Glomerular endothelial cell (primary cell): ENCODE results near the gene CENPU. TPM values are rescaled to one million over a fixed set of nuclear protein-coding genes. Genes with fewer than 3 reads are reported as not detected.
"Not testable (repeated sequence)": the region's sequence is repeated elsewhere in the genome, so short reads cannot be mapped to it uniquely, and the experiment has no call there.

Source experiments
- DNase-seq: peaks from one replicate; pipeline ENCODE4 v3.0.0-alpha.2; 2011; ENCODE audit warnings: low read depth, low spot score; ENCODE audit errors: extremely low read depth
- total RNA-seq: library from RNA; depleted of rRNA; stranded (reverse); fragments of >200 nt; gene quantifications from 2 replicates; pipeline ENCODE4 v1.2.3, GENCODE V29; 2015

CENPU gene, protein sequence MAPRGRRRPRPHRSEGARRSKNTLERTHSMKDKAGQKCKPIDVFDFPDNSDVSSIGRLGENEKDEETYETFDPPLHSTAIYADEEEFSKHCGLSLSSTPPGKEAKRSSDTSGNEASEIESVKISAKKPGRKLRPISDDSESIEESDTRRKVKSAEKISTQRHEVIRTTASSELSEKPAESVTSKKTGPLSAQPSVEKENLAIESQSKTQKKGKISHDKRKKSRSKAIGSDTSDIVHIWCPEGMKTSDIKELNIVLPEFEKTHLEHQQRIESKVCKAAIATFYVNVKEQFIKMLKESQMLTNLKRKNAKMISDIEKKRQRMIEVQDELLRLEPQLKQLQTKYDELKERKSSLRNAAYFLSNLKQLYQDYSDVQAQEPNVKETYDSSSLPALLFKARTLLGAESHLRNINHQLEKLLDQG
- 4.6 and 13.7 TPM in 2 replicates for total RNA-seq

DNA sequence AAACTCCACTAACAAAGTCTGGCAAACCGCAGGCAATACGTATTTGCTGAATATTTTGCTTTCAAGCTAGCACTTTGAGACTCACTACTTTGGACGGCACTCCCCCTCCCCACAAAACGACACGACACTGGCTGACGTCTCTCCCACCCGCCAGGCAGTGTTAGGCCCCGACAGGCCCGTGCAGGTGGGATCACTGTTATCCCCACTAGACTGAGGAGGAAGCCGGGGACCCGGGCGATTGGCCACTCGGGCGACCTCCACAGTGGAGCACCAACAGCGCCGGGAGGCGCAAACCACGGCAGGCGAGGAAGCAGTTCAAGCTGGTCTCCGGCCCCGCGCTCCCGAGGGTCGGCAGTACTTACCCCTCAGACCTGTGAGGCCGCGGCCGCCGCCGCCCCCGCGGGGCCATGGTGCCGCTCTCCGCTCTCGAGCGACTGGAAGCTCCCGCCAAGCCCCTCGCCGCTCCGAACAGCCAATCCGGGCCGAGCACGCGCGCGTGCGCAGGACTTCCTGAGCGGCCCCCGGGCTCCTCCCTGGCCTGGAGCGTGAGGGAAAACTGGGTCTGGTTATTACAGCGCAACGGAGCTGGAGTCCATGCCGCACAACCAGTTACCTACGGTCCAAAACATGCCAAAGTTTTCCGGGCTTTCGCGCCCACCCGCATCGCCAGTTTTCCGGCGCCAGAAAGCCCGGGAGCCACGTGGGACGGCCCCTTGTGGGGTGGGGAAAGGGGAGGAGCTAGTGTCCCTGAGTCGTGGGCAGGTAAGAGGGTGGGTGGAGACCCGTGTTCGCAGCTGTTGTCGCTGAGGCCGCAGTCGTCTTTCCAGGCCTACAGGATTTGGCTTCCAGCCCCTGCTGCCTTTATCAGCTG is at the start of gene CENPU:
CENPU (minus strand) TSS at position 443 of the 871 bp plus-strand sequence; CDS start at position 409, 34 bp downstream.
- peak; percentile 91 for DNase-seq

DNA sequence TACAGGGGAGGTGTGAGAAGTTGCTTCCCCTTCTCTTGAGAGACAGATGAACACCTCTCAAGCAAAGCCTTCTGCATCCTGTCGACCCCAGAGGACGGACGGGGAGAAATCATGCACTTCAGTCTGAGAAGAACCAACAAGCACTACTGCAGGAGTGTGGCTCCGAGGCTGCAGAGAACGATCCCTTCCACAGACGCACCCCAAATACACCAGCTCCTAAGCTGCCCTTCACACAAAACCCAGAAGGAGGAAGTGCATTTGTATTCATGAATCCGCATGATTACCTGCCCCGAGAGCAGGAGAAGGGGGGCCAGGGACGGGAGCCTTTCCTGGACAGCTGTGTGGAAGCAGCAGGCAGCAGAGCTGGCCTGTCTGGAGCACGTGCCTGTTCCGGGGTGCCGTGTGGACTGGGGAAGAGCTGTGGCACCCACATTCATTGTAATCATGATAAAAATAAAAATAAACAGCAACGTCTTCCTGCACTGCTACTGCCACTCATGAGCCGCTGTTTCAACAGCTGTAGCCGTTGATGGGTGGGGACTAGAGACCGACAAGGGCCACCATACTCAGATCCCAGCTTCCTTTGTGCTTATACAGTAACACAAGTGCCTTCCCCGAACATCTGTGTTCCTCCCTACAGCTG is 49.0 kb upstream of the CENPU start:
- no peak for DNase-seq

DNA sequence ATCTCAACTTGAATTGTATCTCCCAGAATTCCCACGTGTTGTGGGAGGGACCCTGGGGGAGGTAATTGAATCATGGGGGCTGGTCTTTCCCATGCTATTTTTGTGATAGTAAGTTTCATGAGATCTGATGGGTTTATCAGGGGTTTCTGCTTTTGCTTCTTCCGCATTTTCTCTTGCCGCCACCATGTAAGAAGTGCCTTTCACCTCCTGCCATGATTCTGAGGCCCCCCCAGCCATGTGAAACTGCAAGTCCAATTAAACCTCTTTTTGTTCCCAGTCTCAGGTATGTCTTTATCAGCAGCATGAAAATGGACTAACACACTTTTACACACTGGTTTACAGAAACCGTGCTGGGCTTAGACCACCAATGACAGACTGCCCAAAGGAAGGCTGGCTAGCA is 45.3 kb upstream of the CENPU start:
- DNase-seq = not testable (repeated sequence)

DNA sequence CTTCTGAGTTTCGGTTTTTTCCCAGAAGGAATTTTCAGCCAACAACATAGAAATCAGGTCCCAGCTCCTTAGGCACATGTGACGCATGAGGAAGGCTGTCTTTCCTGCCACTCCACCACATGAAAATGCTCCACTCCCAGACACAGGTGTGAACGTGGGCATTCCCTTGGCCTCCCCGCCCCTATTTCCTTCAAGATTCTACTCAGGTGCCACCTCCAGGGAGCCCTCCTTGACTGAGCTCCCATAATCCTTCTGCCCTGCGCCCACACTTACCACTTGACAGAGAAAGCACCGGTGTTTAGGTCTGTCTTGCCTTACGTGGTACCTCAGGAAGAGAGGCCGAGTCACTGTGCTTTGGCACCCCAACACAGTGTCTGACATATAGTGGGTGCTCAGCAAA is 44.4 kb upstream of the CENPU start:
- no peak for DNase-seq

DNA sequence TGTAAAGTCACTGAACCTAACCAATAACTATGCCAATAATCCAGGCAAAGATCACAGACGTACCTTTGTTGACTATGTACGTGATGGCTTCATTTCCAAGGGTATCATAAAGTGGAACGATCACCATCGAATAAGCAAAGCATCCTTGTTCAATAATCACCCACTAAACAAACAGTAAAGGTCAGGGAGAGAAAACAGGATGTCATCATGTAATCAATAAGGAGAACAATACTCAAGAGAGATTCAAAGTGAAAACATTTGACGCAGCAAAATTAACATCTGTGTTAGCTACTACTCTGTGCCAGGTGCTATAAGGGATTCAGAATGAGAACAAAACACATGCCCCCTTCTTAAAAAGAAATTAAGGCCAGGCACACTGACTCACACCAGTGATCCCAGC is 42.9 kb upstream of the CENPU start:
- DNase-seq = no peak

DNA sequence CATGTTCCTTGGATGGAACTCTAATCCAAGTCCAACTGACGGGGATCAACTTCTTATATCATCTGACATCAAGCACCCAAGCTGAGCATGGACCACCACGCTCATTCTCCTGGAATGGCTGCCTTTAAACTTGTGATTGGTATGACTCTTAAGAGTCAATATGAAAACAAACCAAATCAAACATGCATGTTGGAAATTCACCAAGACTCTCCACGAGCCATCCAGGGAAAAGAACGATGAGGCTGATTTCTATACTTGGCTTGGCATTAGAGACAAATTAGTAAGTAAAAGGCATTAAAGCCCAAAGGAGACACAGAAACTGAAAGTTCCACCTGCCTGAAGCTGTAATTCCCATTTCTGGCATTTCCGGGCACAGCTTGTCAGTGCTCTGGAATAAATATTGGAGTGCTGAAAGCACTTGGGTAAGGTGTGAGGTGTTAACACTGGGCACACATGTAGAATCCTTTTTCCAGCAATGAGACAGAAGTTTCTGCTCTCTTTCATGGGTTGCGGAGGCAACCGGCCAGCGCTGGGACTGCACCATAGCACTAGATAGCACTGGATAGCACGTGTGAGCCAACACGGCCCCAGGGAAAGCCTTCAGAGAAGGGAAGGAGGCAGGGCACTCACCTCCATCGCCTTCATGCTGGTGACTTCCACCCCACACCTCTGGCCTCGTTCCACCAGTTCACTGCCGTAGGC is 42.1 kb upstream of the CENPU start:
- DNase-seq = no peak

DNA sequence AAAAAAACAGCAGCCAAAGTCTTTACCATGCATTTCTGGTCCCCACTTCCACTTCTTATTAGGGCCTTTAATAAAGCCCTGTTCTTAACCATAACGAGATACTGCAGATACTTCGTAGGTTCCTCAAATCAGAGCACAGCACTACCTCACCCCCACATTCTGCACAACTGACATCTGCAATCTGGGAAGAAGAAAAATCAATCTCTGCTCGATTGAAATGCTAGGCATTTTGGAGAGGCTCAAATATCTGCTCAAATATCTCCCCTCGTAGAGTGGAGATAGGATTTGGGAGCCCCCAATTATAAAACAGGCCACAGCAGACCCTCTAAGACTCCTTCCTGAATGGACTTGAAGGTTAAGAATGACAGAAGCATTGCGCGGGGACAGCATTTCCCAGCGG is 40.3 kb upstream of the CENPU start:
- DNase-seq = no peak

DNA sequence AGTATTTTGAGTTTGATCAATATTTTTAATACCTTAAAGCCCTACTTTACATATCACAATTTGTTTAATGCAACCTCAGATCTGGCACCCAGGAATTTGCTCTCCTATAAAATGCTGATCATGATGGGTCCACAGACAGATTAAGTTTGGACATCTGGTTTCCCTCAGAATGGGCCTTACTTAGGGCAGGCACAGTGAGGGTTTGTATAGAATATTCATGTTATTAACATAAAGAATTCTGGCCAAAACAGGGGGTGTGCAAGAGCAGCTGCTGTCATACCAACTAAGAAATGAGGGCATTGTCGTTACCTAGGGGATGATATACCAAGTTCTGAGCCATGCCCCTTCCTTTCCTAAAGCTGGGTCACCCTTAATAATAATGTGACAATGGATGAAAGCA is 37.5 kb upstream of the CENPU start:
- DNase-seq = no peak

DNA sequence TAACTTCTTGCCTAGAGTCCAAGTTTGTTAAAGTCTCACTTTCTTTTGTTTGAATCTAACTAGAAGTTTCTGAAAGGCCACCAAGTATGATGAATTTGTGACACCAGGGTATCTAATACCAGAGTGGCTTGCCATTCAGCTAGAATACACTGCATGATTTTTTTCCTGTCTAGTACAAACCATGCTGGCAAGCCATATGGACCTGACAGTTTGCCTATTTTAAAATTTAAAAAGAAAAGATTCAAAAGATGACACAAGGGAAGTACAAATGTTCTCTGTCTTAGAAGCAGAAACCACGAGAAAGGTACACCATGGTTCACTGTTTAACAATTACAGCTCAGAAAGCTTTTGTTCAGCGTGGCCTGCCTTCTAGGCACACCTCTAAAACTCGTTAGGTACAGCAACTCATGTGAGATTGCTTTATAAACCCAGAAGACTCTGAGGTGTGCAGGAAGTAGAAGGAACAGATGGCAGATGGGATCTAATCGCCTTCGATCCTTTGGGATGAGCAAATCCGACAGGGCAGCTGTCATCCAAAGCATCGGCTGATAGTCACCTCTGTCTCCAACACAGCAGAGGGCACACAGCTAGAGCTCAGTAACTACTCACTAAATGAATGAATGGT is 35.4 kb upstream of the CENPU start:
- DNase-seq = no peak

DNA sequence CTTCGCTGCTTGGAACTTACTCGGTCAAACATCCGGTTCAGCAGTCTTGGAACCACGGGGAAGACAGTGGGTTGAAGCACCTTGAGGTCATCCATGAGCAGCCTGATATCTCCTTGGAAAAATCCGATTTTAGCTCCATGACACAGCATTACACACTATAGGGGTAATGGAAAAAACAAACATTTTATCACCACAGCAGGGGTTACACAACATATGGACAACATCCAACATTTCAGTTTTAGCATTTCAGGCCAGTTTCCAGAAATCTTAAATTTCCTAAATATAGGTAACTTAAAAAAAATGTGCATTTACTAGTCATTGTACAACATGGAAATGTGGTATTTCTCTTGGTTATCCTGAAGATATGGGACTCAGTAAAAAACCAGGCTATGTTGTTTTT is 34.4 kb upstream of the CENPU start:
- no peak for DNase-seq

DNA sequence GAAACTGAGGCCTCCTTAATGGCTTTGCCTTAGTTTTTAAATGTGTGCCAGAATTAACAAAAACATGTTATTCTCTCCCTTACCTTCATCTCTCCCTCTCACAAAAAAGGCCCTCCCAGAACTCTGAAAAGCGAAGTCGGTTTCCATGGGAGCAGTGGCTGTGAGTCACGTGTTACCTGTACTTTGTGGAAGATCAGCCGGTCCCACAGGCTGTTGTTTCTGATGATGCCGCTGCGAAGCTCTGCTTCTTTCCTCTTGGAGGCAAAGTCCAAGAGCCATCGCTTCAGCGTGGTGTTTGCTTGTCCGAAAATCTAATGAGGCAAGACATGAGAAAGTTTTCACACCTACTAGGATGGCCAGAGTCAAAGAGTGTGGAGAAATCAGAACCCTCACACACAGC is 32.5 kb upstream of the CENPU start:
- no peak for DNase-seq

DNA sequence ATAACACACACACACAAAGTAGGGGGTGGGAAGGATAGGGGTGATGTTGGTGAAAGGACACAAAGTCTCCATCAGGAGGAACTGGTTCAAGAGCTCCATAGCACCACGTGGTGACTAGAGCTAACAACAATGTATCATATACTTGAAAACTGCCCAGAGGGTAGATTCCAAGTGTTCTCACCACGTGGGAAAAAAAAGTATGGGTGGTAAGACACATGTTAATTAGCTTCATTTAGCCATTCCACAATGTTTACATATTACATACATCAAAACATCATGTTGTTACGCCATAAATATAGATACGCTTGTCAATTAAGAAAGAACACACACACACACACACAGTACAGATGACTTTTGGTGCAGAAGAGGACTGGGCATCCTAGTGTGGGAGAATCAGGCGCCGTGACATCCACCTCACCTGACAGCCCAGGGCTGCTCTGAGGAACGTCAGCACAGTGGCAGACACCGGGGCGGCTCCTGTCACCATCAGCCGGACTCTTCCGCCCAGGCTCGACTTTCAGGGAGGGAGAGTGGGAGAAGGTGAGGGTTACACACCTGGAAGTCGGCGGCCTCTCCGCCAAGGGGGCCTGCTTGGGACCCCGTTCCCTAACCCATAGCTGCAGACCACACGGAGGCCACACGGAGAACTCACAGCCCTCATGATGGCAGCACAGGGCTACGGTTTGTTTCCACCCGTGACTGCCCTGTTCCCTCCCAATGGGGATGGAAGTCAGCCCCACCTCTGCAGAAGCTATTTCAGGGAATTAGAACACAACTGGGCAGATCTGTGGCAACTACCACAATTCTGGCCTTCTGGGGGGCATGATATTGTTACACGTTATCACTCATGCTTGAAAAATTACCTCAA is 31.8 kb upstream of the CENPU start:
- DNase-seq = no peak

DNA sequence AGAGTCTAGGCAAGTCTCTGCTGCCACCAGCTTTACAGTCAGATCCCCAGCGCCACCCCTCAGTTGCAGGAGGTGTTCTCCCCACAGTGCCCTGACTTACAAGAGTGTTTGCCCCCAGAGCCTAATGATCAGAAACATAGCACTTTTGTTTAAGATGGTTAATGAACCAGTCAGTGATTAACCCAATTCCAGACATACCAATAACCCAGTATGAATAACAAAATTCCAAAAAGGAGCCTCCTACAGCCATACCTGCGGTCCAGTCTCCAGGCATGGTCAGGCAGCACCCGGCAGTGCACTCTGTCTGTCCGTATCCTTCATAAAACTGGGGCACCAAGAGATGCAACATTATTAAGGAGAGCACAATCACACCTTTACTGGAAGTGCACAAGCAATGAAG is 30.7 kb upstream of the CENPU start:
- DNase-seq = no peak

DNA sequence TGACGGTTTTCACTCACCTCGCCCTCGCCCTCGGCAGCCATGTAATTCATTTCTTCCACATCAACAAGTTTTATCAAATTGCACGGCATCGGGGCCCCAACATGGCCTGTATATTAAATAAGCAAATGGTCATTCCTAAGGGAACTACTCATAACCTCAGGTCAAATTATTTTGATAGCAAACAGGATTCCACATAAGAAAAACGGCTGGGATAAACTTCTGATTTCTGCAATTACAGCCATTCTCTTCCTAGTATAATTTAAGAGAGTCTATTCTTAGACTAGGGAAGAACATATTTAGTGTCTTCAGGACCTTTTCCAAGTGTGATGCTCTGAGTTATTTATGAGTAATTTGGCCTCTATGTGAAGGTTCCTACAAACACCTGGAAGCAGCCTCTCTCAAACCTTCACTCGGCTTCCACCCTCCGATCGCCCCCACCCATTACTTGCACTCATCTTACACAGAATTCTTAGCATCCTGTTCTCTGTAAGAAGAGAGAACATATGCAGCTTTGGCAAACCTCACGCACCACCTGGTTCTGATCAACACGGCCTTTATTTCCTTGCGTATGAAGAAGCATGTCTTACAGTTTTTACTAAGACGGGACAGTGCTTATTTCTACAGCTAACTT is 29.4 kb upstream of the CENPU start:
- no peak for DNase-seq

DNA sequence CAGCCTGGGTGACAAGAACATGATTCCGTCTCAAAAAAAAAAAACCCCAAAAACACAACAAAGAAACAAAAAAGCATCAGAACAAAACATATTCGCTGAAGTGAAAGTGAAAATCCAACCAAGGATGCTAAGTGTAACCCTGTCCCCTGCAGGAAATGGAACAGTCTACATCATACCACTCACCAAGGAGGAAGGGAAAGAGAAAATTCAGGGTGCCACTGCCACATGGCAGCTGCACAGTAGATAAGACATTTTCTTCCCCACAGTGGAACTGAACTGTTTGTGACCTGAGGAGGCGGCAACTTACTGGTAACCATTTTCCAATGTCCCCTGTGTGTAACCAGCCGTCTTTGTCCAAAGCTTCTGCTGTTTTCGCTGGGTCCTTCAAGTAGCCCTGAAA is 28.2 kb upstream of the CENPU start:
- DNase-seq = no peak

DNA sequence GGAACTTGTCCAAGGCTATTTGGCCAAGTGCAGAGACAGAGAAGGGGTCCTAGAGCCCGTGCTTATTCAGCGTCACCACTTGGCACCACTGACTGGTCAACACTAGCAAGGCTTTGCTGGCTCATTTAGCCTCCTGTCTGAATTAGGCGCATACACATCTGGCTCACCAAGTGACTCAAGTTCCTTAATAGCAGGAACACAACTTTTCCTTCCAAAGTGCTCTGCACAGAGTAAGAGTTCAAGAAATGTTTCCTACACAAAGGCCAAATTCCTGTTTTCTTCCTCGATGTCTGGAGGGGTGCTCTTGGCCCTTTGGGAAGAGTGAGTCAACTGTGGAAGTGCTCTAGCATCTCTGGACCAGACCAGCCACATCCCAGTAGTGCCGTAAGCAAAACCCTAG is 26.8 kb upstream of the CENPU start:
- no peak for DNase-seq

DNA sequence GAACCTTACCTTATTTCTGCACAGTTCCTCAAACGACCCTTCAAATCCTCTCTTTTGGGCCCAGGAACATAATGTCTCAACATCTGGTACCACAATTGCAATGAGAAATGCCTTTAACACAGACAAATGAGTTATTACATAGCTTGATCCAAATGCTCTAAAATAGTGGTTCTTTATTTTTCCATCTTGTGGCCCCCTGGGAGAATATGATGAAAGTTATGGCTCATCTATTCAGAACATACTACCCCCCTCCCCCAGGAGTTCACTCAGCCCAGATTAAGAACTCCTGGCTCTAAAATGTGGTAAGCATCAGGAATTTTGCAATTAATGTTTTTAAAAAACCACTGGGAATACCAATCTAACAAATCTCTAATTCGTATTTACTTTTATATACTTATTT is 23.9 kb upstream of the CENPU start:
- DNase-seq = no peak

DNA sequence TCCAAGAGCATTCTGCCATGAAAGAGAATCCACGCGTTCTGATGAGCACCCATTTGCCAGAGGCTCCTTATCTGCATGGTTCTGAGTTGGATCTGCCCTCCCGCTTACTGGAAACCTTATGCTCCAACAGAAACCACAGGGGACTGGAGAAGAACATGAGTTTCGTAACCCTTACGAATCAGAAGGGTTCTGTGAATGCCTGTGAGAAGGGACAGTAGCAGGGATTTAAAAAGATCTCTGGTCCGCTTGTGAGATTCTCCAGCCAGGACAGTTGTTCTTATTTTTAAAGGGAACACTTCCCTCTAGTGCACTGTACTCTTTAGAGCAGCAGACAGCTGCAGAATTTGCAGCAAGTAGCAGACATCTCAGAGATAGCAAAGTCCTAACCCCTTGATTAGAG is 22.5 kb upstream of the CENPU start:
- no peak for DNase-seq

DNA sequence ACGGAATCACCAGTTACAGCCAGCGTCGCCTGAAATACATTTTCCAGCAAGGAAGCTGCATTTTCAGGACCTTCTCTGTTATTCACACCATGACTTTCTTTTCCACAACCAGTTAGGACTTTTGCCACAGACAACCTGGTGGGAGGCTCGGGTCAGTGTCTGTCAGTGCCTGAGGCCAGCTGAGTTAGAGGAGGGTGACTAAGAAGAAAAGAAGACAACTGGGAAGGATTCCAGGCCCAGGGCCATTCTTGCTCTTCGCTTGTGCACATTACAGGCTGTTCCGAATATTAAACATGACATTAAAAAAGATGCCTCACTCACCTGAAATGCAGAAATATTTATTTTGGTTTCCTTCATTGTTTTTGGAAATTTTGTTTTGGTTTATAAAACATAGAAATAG is 21.4 kb upstream of the CENPU start:
- DNase-seq = no peak
